A549 (cell line): ENCODE results near the gene REV1. TPM values are rescaled to one million over a fixed set of nuclear protein-coding genes. Genes with fewer than 3 reads are reported as not detected.

ENCODE experiments used
- ATAC-seq, 2 experiments: fragments of 200-7000 bp in 1 of 2; fragments of >200 bp in 1 of 2; cut with Nextera tagmentation in 1 of 2; cut with Tn5 transposase in 1 of 2; 3 replicates each; pipeline versions ENCODE4 v1.8.0 to v1.9.1; 2018 to 2020; ENCODE audit warnings: mild to moderate bottlenecking in 1 of 2, moderate library complexity in 1 of 2
- CTCF ChIA-PET: fragments of 300-600 bp; sonication (Branson Sonifier 250); formaldehyde crosslinking; extraction: SDS; loops from one replicate; lab custom pipeline; 2021; ENCODE audit warnings: antibody characterized with exemption, inconsistent platforms; lab: Yijun Ruan, JAX
- POLR2A ChIA-PET: fragments of 350-600 bp; formaldehyde crosslinking; extraction: SDS; loops from one replicate; lab custom pipeline; 2021; ENCODE audit warnings: antibody characterized with exemption, inconsistent platforms; lab: Yijun Ruan, JAX
- DNase-seq, 2 experiments: peaks; one replicate each; pipeline versions ENCODE4 v3.0.0 to v3.0.0-alpha.2; 2011 to 2016; ENCODE audit warnings: low read depth in 1 of 2, low spot score in 1 of 2
- FAIRE-seq: peaks from 2 replicates; lab custom pipeline; 2011; peaks lifted over from hg19 to GRCh38; lab: Jason Lieb, UNC
- H3K27ac ChIP-seq, 2 experiments: fragments of >200 bp; sonication (Bioruptor Twin); formaldehyde crosslinking; 3 replicates each; pipeline ENCODE4 v1.5.1; 2016 to 2017
- H3K4me1 ChIP-seq: fragments of >200 bp; sonication (Bioruptor Twin); formaldehyde crosslinking; 3 replicates; pipeline ENCODE4 v1.6.1; 2016
- H3K4me2 ChIP-seq: fragments of >200 bp; sonication (Bioruptor Twin); formaldehyde crosslinking; 3 replicates; pipeline ENCODE4 v1.6.1; 2016
- H3K4me3 ChIP-seq: fragments of >200 bp; sonication (Bioruptor Twin); formaldehyde crosslinking; 3 replicates; pipeline ENCODE4 v1.5.1; 2016
- H3K9me3 ChIP-seq: fragments of >200 bp; sonication (Bioruptor Twin); formaldehyde crosslinking; 3 replicates; pipeline ENCODE4 v1.6.1; 2016
- BHLHE40 ChIP-seq: IDR thresholded peaks from 2 replicates; pipeline ENCODE4 v1.6.1; 2012; ENCODE audit warnings: low read depth, low read length, inconsistent platforms
- CBX8 ChIP-seq: fragments of 200-600 bp; sonication (generic); IDR thresholded peaks from 2 replicates; pipeline ENCODE4 v1.6.1; 2016
- CEBPB ChIP-seq, 2 experiments: fragments of >200 bp in 1 of 2; sonication (Bioruptor Twin) in 1 of 2; formaldehyde crosslinking in 1 of 2; IDR thresholded peaks; 2 replicates each; pipeline ENCODE4 v1.6.1; 2012 to 2016
- EHF ChIP-seq: fragments of 250-450 bp; sonication (Bioruptor Pico); IDR thresholded peaks from 2 replicates; pipeline ENCODE4 v1.5.0; 2020; ENCODE audit warnings: mild to moderate bottlenecking
- EHMT2 ChIP-seq: fragments of 200-600 bp; sonication (generic); IDR thresholded peaks from 2 replicates; pipeline ENCODE4 v1.6.1; 2016; ENCODE audit warnings: antibody characterized with exemption, low read depth, mild to moderate bottlenecking, moderate library complexity
- EP300 ChIP-seq, 2 experiments: fragments of >200 bp; sonication (Bioruptor Twin); formaldehyde crosslinking; IDR thresholded peaks; 2 replicates in 1 of 2; 3 replicates in 1 of 2; pipeline ENCODE4 v1.6.1; 2016 to 2017
- ESRRA ChIP-seq: fragments of 150-350 bp; IDR thresholded peaks from 2 replicates; pipeline ENCODE4 v1.6.1; 2014; ENCODE audit warnings: mild to moderate bottlenecking, low read length, borderline replicate concordance
- FOSL2 ChIP-seq, 2 experiments: fragments of 450-650 bp in 1 of 2; fragments of >200 bp in 1 of 2; sonication (Bioruptor Twin) in 1 of 2; formaldehyde crosslinking; IDR thresholded peaks; 2 replicates each; pipeline versions ENCODE4 v1.5.0 to v1.6.1; 2016 to 2020; ENCODE audit warnings: mild to moderate bottlenecking in 1 of 2, moderate library complexity in 1 of 2
- FOXS1 ChIP-seq: fragments of 250-450 bp; sonication (Bioruptor Pico); IDR thresholded peaks from 2 replicates; pipeline ENCODE4 v1.5.0; 2020; ENCODE audit warnings: mild to moderate bottlenecking, moderate library complexity
- GATA3 ChIP-seq: IDR thresholded peaks from 2 replicates; pipeline ENCODE4 v1.6.1; 2012; ENCODE audit warnings: borderline replicate concordance
- HOXA7 ChIP-seq: fragments of 250-450 bp; sonication (Bioruptor Pico); IDR thresholded peaks from 2 replicates; pipeline ENCODE4 v1.5.0; 2020; ENCODE audit warnings: mild to moderate bottlenecking, moderate library complexity
- HOXB5 ChIP-seq: fragments of 250-450 bp; sonication (Bioruptor Pico); IDR thresholded peaks from 2 replicates; pipeline ENCODE4 v1.5.0; 2020; ENCODE audit warnings: mild to moderate bottlenecking, moderate library complexity
- JUN ChIP-seq, 2 experiments: fragments of >200 bp; sonication (Bioruptor Twin); formaldehyde crosslinking; IDR thresholded peaks; 2 replicates in 1 of 2; 3 replicates in 1 of 2; pipeline ENCODE4 v1.6.1; 2016 to 2017
- JUNB ChIP-seq: fragments of >200 bp; sonication (Bioruptor Twin); formaldehyde crosslinking; IDR thresholded peaks from 2 replicates; pipeline ENCODE4 v1.6.1; 2016
- MAFK ChIP-seq: fragments of 450-650 bp; IDR thresholded peaks from 2 replicates; pipeline ENCODE4 v1.6.1; 2014; ENCODE audit not compliant: partially characterized antibody
- MAZ ChIP-seq: fragments of 150-350 bp; IDR thresholded peaks from 2 replicates; pipeline ENCODE4 v1.6.1; 2014; ENCODE audit warnings: antibody characterized with exemption, low read depth, low read length, borderline replicate concordance
- POLR2A ChIP-seq: IDR thresholded peaks from 2 replicates; pipeline ENCODE4 v1.6.1; 2012; ENCODE audit warnings: mild to moderate bottlenecking, low read length
- RAD21 ChIP-seq, 2 experiments: fragments of >200 bp in 1 of 2; sonication (Bioruptor Twin) in 1 of 2; formaldehyde crosslinking in 1 of 2; IDR thresholded peaks in 1 of 2; conservative IDR thresholded peaks in 1 of 2; 2 replicates in 1 of 2; 3 replicates in 1 of 2; pipeline ENCODE4 v1.6.1; 2012 to 2018; ENCODE audit warnings: inconsistent platforms in 1 of 2
- RCOR1 ChIP-seq: fragments of 150-350 bp; IDR thresholded peaks from 2 replicates; pipeline ENCODE4 v1.6.1; 2014; ENCODE audit warnings: antibody characterized with exemption, low read length, low read depth
- RNF2 ChIP-seq: fragments of 200-600 bp; sonication (generic); IDR thresholded peaks from 2 replicates; pipeline ENCODE4 v1.6.1; 2016; ENCODE audit warnings: low read depth, mild to moderate bottlenecking, antibody characterized with exemption, moderate library complexity, borderline replicate concordance
- SMC3 ChIP-seq: fragments of >200 bp; sonication (Bioruptor Twin); formaldehyde crosslinking; IDR thresholded peaks from 3 replicates; pipeline ENCODE4 v1.6.1; 2018; ENCODE audit warnings: inconsistent platforms
- SREBF2 ChIP-seq: fragments of 450-650 bp; IDR thresholded peaks from 2 replicates; pipeline ENCODE4 v1.6.1; 2014; ENCODE audit warnings: mild to moderate bottlenecking, moderate library complexity
- TFCP2L1 ChIP-seq: fragments of 250-450 bp; sonication (Bioruptor Pico); IDR thresholded peaks from 2 replicates; pipeline ENCODE4 v1.5.0; 2021; ENCODE audit warnings: mild to moderate bottlenecking
- TP53 ChIP-seq: fragments of 250-450 bp; sonication (Bioruptor Pico); IDR thresholded peaks from 2 replicates; pipeline ENCODE4 v1.5.0; 2021; ENCODE audit warnings: mild to moderate bottlenecking, moderate library complexity
- ZFP36 ChIP-seq: fragments of 450-650 bp; IDR thresholded peaks from 2 replicates; pipeline ENCODE4 v1.6.1; 2014; ENCODE audit warnings: borderline replicate concordance; ENCODE audit not compliant: partially characterized antibody
- ZNF302 ChIP-seq: fragments of 250-450 bp; sonication (Bioruptor Pico); IDR thresholded peaks from 2 replicates; pipeline ENCODE4 v1.9.0; 2021; ENCODE audit warnings: inconsistent platforms, mild to moderate bottlenecking, moderate library complexity
- WGBS: methylation state at CpG from one replicate; pipeline ENCODE4 v1.1.6; 2017; ENCODE audit errors: missing lambda C conversion rate; 5-methylcytosine and 5-hydroxymethylcytosine counted together
- polyA plus RNA-seq, 4 experiments: library from polyadenylated mRNA; depleted of rRNA in 3 of 4; stranded (reverse); fragments of >200 nt; fragmentation: RNase III in 1 of 4; extraction: RNeasy Plus Mini Kit Qiagen cat#74134 plus additional on column Dnase treatment in 1 of 4; gene quantifications; 2 replicates in 3 of 4; 3 replicates in 1 of 4; pipeline ENCODE4 v1.2.3, GENCODE V29; 2011 to 2017
- TF ChIP-seq, protein P1 (sequence below): IDR thresholded peaks from 2 replicates; pipeline ENCODE4 v1.6.1; 2012; ENCODE audit warnings: low read depth, borderline replicate concordance
- TF ChIP-seq, protein P2 (sequence below): fragments of >200 bp; sonication (Bioruptor Twin); formaldehyde crosslinking; IDR thresholded peaks from 2 replicates; pipeline ENCODE4 v1.6.1; 2016
- TF ChIP-seq, protein P3 (sequence below): IDR thresholded peaks from 2 replicates; pipeline ENCODE4 v1.6.1; 2012
- TF ChIP-seq, protein P4 (sequence below): fragments of >200 bp; sonication (Bioruptor Twin); formaldehyde crosslinking; IDR thresholded peaks from 3 replicates; pipeline ENCODE4 v1.6.1; 2016

REV1 gene
- polyA plus RNA-seq, 2 of the 4 experiments (the other 2 are of a cell fraction): 12.8 to 36.2 TPM

DNA sequence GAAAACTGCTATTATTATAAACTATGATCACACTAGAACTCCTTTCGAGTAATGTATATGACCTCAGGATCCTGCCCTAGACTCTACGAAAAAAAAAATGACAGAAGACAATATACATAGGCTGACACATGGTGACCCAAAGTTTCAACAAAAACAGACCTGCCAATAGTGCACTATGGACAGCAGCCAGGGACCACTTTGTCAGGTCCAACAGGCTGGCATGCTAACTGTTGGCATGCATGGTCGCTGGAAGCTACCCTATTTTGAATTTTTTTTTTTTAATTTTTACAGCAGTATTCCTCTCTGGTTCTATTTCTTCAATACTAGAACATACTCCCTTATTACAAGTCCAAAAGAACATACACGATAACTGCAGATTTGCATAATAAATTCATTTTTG lies 38.1 kb downstream of the REV1 start:
- FAIRE-seq (no peak), DNase-seq (no peak), ATAC-seq (no peak)
- TF ChIP-seq CBX8 (no peak), EHMT2 (no peak), SMC3 (no peak), BHLHE40 (no peak), EP300 (IDR thresholded peaks at IDR 0.05) (no peak), HOXB5 (CRISPR knock-in tag) (no peak), ZFP36 (no peak), MAZ (no peak), RCOR1 (no peak), TFCP2L1 (CRISPR knock-in tag) (no peak), SREBF2 (no peak), GATA3 (no peak), ZNF302 (CRISPR knock-in tag) (no peak), POLR2A (no peak), ESRRA (no peak), MAFK (no peak), RNF2 (no peak), EHF (CRISPR knock-in tag) (no peak)
- H3K4me1 ChIP-seq: peaks cover 5% of the 10 kb centered on the region; the same call in 1 of the 3 replicates
- ChIA-PET POLR2A (no interaction called here), CTCF (interaction anchor here (0.6 kb wide), 1 partner anchor 12 kb away, joined by 3 read pairs; no protein-coding TSS in a partner anchor)
- no peak overlapping the region for H3K4me3 ChIP-seq
- H3K27ac ChIP-seq: no peak overlapping the region
- H3K9me3 ChIP-seq: no peaks in the 10 kb centered on the region
- no peak overlapping the region for H3K4me2 ChIP-seq
- WGBS: 82% methylated on average over 4 of the region's 4 CpGs

DNA sequence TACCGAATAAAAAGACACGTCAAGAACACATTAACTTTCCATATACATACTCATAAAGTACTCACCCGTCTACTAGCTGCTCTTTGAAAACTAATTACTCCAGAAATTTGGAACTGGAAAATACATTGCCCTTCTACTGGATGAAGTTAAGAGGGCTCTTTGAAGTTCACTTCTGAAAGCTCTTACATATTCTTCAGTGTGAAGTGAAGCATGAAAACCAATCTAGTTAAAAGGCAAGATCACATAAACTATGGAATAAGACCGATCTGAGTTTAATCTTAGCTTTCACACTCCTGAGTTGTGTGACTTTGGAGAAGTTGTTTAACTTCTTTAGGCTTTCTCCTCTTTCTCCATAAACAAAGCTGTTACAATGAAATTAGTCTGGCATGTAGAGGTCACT lies 38.5 kb downstream of the REV1 start:
- TF ChIP-seq TP53 (no peak), HOXA7 (CRISPR knock-in tag) (no peak), JUN (IDR thresholded peaks at IDR 0.05) (no peak), ESRRA (no peak), ZFP36 (no peak), CEBPB (IDR thresholded peaks at IDR 0.05) (no peak), FOXS1 (no peak), JUNB (no peak), RAD21 (conservative IDR thresholded peaks at IDR 0.05 in 1 of 2, IDR thresholded peaks at IDR 0.05 in 1 of 2) (no peak), FOSL2 (IDR thresholded peaks at IDR 0.05) (no peak), FOSL2 (CRISPR knock-in tag; IDR thresholded peaks at IDR 0.05) (no peak), MAFK (no peak), EHF (CRISPR knock-in tag) (no peak), POLR2A (no peak)
- TF ChIP-seq, protein P1, sequence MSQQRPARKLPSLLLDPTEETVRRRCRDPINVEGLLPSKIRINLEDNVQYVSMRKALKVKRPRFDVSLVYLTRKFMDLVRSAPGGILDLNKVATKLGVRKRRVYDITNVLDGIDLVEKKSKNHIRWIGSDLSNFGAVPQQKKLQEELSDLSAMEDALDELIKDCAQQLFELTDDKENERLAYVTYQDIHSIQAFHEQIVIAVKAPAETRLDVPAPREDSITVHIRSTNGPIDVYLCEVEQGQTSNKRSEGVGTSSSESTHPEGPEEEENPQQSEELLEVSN: no peak
- TF ChIP-seq, protein P2, sequence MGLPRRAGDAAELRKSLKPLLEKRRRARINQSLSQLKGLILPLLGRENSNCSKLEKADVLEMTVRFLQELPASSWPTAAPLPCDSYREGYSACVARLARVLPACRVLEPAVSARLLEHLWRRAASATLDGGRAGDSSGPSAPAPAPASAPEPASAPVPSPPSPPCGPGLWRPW: no peak
- TF ChIP-seq, protein P3, sequence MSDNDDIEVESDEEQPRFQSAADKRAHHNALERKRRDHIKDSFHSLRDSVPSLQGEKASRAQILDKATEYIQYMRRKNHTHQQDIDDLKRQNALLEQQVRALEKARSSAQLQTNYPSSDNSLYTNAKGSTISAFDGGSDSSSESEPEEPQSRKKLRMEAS: no peak
- TF ChIP-seq, protein P4, sequence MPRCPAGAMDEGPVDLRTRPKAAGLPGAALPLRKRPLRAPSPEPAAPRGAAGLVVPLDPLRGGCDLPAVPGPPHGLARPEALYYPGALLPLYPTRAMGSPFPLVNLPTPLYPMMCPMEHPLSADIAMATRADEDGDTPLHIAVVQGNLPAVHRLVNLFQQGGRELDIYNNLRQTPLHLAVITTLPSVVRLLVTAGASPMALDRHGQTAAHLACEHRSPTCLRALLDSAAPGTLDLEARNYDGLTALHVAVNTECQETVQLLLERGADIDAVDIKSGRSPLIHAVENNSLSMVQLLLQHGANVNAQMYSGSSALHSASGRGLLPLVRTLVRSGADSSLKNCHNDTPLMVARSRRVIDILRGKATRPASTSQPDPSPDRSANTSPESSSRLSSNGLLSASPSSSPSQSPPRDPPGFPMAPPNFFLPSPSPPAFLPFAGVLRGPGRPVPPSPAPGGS: no peak
- H3K4me2 ChIP-seq: no peak overlapping the region
- no peak for ATAC-seq
- H3K4me1 ChIP-seq: peaks cover 5% of the 10 kb centered on the region; the same call in 1 of the 3 replicates
- ChIA-PET CTCF (interaction anchor here (0.6 kb wide), 1 partner anchor 13 kb away, joined by 3 read pairs; no protein-coding TSS in a partner anchor), POLR2A (no interaction called here)
- no peak for FAIRE-seq
- 92% methylated on average over 4 of the region's 4 CpGs for WGBS
- H3K9me3 ChIP-seq: no peaks in the 10 kb centered on the region
- no peak overlapping the region for H3K27ac ChIP-seq
- no peak overlapping the region for H3K4me3 ChIP-seq
- no peak for DNase-seq
